NCI-H345 treated with DMSO at 0.1 percent for 48 hours (cell line): Measurements from ENCODE around the gene BHLHE40.

Experiments used
- DNase-seq: peaks from one replicate; lab custom pipeline; 2025; ENCODE audit not compliant: unreplicated experiment; lab: John Stamatoyannopoulos, UW

Gene BHLHE40

GRCh38 chr3:4979428-4980228 is at the start of gene BHLHE40:
BHLHE40 (plus strand) TSS chr3:4979437; CDS start chr3:4979719, 282 bp downstream.
- no peak for DNase-seq

DNA sequence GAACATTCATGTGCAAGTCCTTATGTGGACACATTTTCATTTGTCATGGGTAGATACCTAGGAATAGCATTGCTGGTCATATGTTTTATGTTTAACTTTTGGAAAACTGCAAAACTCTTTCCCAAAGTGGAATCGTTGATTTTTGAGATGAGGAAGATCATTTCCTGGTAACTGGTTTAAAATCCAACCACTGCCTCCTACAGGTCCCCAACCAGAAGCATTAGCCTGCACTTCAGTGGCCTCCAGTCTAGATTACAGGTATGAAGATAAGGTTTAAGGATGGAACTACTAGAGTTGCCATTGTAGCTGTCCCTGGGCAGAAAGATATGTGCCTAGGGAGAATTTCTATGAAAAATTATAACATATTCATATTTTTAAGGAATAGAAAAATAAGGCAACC is 48.7 kb upstream of the BHLHE40 start:
- no peak for DNase-seq

GRCh38 chr3:4934050-4934449 is 45.2 kb upstream of the BHLHE40 start:
- no peak for DNase-seq

DNA sequence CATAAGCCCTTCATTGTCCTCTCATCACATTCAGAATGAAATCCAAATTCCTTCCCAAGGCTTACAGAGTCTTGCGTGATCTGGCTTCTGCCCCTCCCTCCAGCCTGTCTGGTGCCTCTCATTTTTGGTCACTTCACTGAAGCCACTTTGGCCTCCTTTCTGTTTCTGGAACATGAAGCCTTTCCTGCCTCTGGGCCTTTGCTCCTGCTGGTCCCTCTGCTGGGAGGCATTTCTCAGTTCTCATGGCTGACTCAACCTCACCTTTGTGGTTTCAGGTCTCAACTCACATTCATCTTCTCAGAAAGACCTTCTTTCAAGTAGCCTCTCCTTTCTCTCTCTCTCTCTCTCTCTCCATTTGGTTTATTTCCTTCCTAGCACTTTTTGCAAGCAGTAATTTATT is 43.9 kb upstream of the BHLHE40 start:
- DNase-seq: no peak

GRCh38 chr3:4936982-4937614 is 42.1 kb upstream of the BHLHE40 start:
- no peak for DNase-seq

- no peak for DNase-seq
Measured at GRCh38 chr3:4938281-4938982, 40.8 kb upstream of the BHLHE40 start.

GRCh38 chr3:4939276-4939675 is 40.0 kb upstream of the BHLHE40 start:
- no peak for DNase-seq

GRCh38 chr3:4940985-4941384 is 38.3 kb upstream of the BHLHE40 start:
- no peak for DNase-seq

- DNase-seq: no peak
Measured at GRCh38 chr3:4943549-4943948, 35.7 kb upstream of the BHLHE40 start.

DNA sequence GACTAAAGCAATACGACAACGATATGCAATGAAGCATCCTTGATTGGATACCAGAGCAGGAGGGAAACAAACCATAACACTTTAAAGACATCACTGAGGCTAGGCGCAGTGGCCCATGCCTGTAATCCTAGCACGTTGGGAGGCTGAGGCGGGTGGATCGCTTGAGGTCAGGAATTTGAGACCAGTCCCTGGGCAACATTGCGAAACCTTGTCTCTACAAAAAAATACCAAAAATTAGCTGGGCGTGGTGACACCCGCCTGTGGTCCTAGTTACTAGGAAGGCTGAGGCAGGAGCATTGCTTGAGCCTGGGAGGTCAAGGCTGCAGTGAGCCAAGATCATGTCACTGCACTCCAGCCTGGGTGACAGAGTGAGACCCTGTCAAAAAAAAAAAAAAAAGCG is 33.9 kb upstream of the BHLHE40 start:
- no peak for DNase-seq

DNA sequence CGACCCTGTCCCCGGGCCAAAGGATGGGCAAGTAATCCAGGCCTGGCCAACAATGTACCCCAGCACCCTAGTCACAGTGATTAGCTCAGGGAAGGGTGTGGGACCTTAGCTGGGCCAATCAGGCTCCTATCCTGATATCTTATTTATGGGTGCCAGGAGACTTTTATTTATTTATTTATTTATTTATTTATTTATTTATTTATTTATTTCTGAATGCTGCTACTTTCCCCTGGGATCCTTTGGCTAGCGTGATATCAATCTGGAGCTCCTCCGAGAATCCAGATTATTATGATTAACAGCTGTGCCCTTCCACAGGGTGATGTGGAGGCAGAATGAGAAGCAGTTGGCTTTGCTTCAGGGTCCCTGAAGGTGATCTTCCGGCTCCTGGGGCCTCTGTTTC is 32.2 kb upstream of the BHLHE40 start:
- DNase-seq: no peak

DNA sequence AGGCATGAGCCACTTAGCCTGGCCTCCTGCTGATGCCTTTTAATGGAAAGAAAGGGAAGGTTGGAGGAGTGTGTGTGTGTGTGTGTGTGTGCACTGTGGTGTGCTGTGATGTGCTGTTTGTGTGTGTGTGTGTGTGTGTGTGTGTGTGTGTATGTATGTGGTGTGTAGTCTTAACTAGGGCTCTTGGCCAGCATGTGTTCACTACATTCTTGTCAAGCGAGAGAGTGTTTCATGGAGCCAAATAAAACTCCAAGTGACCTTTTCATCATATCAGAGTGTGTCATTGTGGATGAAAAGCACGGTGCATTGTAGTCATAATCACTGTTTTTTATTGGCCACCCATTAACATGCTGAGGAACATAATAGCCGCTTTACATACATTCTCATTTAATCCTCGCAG is 30.8 kb upstream of the BHLHE40 start:
- DNase-seq: no peak

DNA sequence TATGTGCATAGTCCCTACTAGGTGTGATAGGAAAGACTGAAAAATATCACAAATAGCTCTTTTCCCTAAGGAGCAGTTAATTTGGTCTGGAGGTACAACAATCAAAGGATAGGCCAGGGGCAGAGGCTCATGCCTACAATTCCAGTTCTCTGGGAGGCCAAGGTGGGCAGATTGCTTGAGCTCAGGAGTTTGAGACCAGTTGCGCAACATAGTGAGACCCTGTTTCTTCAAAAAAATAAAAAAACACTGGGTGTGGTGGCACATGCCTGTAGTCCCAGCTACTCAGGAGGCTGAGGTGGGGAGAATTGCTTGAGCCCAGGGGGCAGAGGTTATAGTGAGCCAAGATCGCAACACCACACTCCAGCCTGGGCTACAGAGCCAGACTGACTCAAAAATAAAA is 30.2 kb upstream of the BHLHE40 start:
- DNase-seq: no peak

DNA sequence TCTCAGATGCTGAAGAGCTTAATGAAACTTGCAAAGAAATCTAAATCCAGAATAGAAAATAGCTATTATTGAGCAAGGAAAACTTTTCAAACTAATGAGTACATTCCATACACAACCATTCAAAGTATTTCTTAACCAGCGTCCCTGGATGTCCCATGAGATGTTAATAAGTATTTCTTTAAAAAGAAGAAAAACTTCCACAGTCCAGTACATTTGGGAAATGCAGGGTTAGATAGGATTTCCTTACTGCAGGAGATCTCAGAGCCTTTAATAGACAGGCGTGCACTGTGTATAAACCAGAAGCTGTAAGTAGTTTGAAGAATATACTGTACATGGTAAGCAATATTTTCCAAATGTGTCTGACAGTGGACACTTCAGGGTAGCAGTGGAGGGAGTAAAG is 29.6 kb upstream of the BHLHE40 start:
- no peak for DNase-seq

DNA sequence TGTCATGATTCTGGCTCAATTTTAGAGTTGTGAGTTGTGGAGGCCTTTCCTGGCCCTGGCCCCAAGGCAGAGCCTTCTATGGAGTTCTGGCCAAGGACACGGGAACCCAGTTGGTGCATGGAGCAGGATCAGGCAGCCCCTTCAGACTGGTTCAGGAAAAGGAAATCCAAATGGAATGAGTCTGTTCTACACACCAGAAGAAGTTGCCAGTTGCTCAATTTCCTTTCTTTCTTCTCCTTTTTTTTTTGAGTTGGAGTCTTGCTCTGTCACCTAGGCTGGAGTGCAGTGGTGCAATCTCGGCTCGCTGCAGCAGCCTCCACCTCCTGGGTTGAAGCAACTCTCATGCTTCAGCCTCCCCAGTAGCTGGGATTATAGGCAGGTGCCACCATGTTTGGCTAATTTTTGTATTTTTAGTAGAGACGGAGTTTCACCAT is 28.9 kb upstream of the BHLHE40 start:
- DNase-seq: no peak

- DNase-seq: no peak
Measured at GRCh38 chr3:4950948-4951347, 28.3 kb upstream of the BHLHE40 start.

- no peak for DNase-seq
Measured at GRCh38 chr3:4953119-4953518, 26.1 kb upstream of the BHLHE40 start.

DNA sequence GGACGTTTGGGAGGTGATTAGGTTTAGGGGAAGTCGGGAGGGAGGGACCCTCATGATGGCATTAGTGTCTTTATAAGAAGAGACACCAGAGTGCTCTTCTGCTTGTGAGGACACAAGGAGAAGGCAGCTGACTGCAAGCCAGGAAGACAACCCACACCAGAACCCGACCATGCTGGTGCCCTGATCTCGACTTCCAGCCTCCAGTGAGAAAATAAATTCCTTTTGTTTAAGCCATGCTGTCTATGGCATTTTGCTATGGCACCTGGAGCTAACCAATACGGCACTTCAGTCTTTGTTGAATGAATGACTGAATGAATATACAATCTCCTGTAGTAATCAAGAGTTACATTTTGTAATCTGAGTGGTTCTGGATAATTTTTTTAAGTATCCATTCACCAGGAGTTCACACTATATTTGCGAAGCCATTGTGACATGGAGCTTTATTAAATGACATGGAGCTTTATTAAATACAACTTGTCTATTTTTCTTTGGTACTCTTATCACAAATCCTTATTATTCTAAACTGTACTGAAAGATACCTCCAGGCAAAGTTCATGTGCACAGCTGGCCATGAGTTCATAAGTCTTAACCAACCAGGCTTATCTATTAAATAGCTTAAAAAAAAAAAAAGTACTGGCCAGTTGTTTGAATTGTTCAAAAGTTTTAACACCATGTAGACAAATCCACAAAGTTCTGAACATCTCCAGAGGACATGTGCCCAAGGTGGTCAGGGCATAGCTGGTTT is 24.8 kb upstream of the BHLHE40 start:
- DNase-seq: no peak

GRCh38 chr3:4956099-4956498 is 23.1 kb upstream of the BHLHE40 start:
- DNase-seq: no peak

DNA sequence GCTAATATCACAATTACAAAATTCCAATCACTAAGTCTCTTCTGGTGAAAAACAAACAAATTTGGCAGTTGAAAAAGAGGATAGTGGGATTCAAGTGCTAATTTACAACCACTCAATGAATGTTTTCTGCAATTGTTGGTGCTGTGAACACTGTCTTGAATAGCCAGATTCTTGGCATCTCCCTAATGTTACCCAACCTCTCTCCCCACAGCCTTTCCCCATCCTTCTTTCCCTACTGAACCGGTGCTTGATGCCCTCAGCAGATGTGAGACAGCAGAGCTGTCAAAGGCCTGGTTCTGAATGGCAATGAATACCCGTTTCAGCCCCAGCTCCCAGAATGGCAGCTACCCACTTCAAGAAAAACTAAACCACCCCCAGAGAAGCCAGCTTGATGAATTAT is 22.5 kb upstream of the BHLHE40 start:
- DNase-seq: no peak

DNA sequence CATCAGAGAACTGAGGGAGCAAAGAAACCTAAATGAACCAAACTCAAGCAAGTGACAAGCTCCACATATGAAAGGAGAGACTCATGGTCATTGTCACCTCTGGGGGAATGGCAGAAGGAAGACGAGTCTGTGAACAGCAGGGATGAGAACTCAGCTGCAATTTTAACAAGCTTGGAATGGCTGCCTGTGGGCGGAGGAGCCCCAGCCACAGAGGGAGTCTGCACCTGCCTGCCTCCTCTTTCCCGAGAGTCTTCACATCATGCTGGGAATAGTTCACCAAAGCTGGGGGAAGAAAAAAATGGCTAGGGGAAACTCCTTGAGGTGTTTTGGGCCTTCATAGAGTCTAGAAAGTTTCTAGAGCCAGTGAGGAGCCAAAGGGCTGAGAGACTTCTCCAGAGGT is 21.3 kb upstream of the BHLHE40 start:
- DNase-seq: no peak
